ENCODE data around the gene SLC26A6.

SLC26A6 gene

DNA sequence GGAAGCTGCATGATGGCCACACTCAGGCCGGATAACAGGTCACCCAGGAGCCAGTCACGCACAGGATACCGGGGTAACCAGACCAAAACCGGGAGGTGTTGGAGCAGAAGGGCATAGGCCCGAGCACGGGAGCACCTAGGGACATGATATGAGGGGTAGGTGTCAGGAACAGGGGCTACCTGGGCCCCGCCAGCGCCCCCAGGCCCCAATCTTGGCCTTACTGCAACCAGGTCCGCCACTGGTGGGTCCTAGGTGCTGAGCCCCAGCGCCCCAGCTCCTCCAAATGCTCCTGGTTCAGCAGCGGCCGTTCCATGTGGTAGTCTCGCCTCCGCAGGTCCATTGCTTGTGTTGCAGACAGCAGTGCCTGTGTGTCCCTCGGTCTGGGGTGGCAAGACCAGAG lies 2.0 kb downstream of the SLC26A6 start:
- H3K4me3 ChIP-seq (ENCODE audit: low read depth, low read length) = no peak overlapping the region
- no peak overlapping the region for H2AFZ ChIP-seq (ENCODE audit: insufficient read depth, low read length, poor library complexity)
- peaks cover 8% of the 10 kb centered on the region for H3K79me2 ChIP-seq (ENCODE audit: control insufficient read depth, insufficient read depth, low read length, poor library complexity)
- H2BK12ac ChIP-seq (ENCODE audit: low read length) = no peak overlapping the region
- no peak overlapping the region for H3K4me2 ChIP-seq (ENCODE audit: low read length)
- H4K91ac ChIP-seq (ENCODE audit: low read depth, low read length) = no peak overlapping the region
- H3K79me1 ChIP-seq (ENCODE audit: low read length) = peaks cover 9% of the 10 kb centered on the region
- peaks cover 2% of the 10 kb centered on the region for H3K9me3 ChIP-seq (ENCODE audit: insufficient read depth, low read depth, low read length)
- no peak overlapping the region for H3K23ac ChIP-seq (ENCODE audit: low read length)
- no CpG with 5 or more reads among the region's 15 CpGs for WGBS (ENCODE audit: extremely low coverage, insufficient coverage, insufficient read length)
- H3K4me1 ChIP-seq (ENCODE audit: control insufficient read depth in 1 of 2, insufficient read depth in 2 of 2, low read length in 2 of 2) = peaks cover 5 to 17% of the 10 kb centered on the region in 2 experiments
- no peak overlapping the region for H3K14ac ChIP-seq (ENCODE audit: low read length)
- H4K12ac ChIP-seq (ENCODE audit: low read depth, low read length) = no peak overlapping the region
- no peak overlapping the region for H2BK120ac ChIP-seq (ENCODE audit: insufficient read depth, low read length, poor library complexity)
- H2BK5ac ChIP-seq (ENCODE audit: low read depth, low read length, poor library complexity) = no peak overlapping the region
- H3K27me3 ChIP-seq (ENCODE audit: insufficient read depth, low read length) = no peaks in the 10 kb centered on the region
- no peak overlapping the region for H3K18ac ChIP-seq (ENCODE audit: low read length)
- DNase-seq = no peak
- no peak overlapping the region for H4K8ac ChIP-seq (ENCODE audit: low read depth, low read length)
- no peak overlapping the region for H2AK5ac ChIP-seq (ENCODE audit: low read length)
- no peak overlapping the region for H3K4ac ChIP-seq (ENCODE audit: low read depth, low read length)
- H3K36me3 ChIP-seq (ENCODE audit: control insufficient read depth in 1 of 2, insufficient read depth in 2 of 2, low read length in 2 of 2) = peaks cover 47 to 51% of the 10 kb centered on the region in 2 experiments
- H3K9ac ChIP-seq (ENCODE audit: low read length) = no peak overlapping the region
- H3K27ac ChIP-seq (ENCODE audit: low read depth, low read length) = no peak overlapping the region

DNA sequence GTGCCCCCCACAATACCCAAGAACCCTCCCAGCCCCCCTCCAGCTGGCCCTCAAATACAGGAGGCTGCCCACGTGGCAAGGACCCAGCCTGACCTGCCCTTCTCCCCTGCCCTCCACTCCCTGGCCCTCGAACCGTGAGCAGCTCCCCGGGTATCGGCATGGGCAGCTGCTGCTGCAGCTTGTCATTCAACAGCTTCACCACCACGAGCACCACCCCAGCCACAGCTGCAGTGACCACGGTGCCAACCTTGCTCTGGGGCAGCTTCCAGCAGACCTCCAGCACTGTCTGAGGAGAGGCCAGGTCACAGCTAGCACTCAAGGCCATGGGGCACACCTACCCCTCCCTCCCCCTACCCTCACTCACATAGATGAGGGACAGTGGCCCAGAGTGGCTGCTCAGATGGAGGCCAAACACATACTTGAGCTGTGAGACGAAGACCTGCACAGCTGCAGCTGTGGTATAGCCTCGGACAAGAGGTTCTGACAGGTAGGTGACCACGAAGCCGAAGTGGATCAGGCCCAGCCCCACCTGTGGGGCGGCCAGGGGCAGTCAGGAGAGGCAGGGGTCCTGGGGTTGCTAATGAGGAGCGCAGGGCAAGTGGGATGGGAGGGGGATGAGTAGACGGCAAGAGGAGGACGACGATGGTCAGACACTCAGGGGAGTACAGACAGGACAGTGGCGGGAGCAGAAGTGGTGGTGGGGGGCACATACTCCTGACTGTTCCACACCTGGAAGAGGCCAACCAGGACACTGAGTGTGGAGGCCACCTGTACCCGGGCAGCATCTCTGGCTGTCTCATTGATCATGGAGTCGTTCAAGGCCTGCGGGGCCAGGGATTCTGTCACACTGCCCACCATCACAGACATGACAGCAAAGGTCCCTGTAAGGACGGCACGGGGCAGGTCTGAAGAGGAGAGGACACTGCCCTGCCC lies 3.5 kb downstream of the SLC26A6 start:
- DNase-seq = no peak
- Histone ChIP-seq H3K79me1 (ENCODE audit: low read length) (peaks cover 9% of the 10 kb centered on the region), H2AK5ac (ENCODE audit: low read length) (no peak overlapping the region), H3K4me3 (ENCODE audit: low read depth, low read length) (no peak overlapping the region), H2AFZ (ENCODE audit: insufficient read depth, low read length, poor library complexity) (no peak overlapping the region), H3K4ac (ENCODE audit: low read depth, low read length) (no peak overlapping the region), H4K12ac (ENCODE audit: low read depth, low read length) (no peak overlapping the region), H4K91ac (ENCODE audit: low read depth, low read length) (no peak overlapping the region), H3K14ac (ENCODE audit: low read length) (no peak overlapping the region), H3K23ac (ENCODE audit: low read length) (no peak overlapping the region), H2BK12ac (ENCODE audit: low read length) (no peak overlapping the region), H3K79me2 (ENCODE audit: control insufficient read depth, insufficient read depth, low read length, poor library complexity) (peaks cover 8% of the 10 kb centered on the region), H3K9ac (ENCODE audit: low read length) (no peak overlapping the region), H2BK5ac (ENCODE audit: low read depth, low read length, poor library complexity) (no peak overlapping the region), H3K27me3 (ENCODE audit: insufficient read depth, low read length) (no peaks in the 10 kb centered on the region), H3K36me3 (ENCODE audit: control insufficient read depth in 1 of 2, insufficient read depth in 2 of 2, low read length in 2 of 2) (peaks cover 61 to 64% of the 10 kb centered on the region in 2 experiments), H3K18ac (ENCODE audit: low read length) (no peak overlapping the region), H4K8ac (ENCODE audit: low read depth, low read length) (no peak overlapping the region), H2BK120ac (ENCODE audit: insufficient read depth, low read length, poor library complexity) (no peak overlapping the region), H3K4me2 (ENCODE audit: low read length) (no peak overlapping the region), H3K4me1 (ENCODE audit: control insufficient read depth in 1 of 2, insufficient read depth in 2 of 2, low read length in 2 of 2) (peaks cover 5 to 17% of the 10 kb centered on the region in 2 experiments), H3K9me3 (ENCODE audit: insufficient read depth, low read depth, low read length) (peaks cover 2% of the 10 kb centered on the region), H3K27ac (ENCODE audit: low read depth, low read length) (no peak overlapping the region)
- no CpG with 5 or more reads among the region's 22 CpGs for WGBS (ENCODE audit: extremely low coverage, insufficient coverage, insufficient read length)

DNA sequence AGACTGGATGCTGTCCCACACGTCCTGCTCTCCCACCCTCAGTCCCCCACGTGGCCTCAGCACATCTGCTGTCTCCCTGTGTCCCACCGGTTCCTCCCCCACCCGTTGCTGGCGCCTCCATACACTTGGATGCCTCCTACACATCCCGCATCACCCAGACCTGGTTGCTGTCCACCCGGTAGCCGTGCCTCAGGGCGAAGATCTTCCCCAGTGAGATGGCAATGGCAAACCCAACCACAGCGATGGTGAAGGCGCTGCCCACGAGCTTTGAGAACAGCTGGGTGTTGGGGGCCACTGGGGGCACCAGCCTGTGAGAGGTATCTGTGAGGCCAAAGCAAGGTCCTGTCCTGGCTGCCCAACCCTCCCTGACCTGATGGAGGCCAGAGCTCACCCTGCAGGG lies 4.4 kb downstream of the SLC26A6 start:
- peak; percentile 45 to 70 for DNase-seq
- Histone ChIP-seq H3K27ac (ENCODE audit: low read depth, low read length) (no peak overlapping the region), H4K91ac (ENCODE audit: low read depth, low read length) (no peak overlapping the region), H3K9me3 (ENCODE audit: insufficient read depth, low read depth, low read length) (peaks cover 2% of the 10 kb centered on the region), H3K4me3 (ENCODE audit: low read depth, low read length) (no peak overlapping the region), H3K79me2 (ENCODE audit: control insufficient read depth, insufficient read depth, low read length, poor library complexity) (peaks cover 7% of the 10 kb centered on the region), H3K27me3 (ENCODE audit: insufficient read depth, low read length) (no peaks in the 10 kb centered on the region), H3K9ac (ENCODE audit: low read length) (no peak overlapping the region), H4K8ac (ENCODE audit: low read depth, low read length) (no peak overlapping the region), H3K14ac (ENCODE audit: low read length) (no peak overlapping the region), H4K12ac (ENCODE audit: low read depth, low read length) (no peak overlapping the region), H2BK5ac (ENCODE audit: low read depth, low read length, poor library complexity) (no peak overlapping the region), H3K4ac (ENCODE audit: low read depth, low read length) (no peak overlapping the region), H3K4me2 (ENCODE audit: low read length) (no peak overlapping the region), H3K79me1 (ENCODE audit: low read length) (peaks cover 8% of the 10 kb centered on the region), H3K36me3 (ENCODE audit: control insufficient read depth in 1 of 2, insufficient read depth in 2 of 2, low read length in 2 of 2) (peaks cover 70 to 74% of the 10 kb centered on the region in 2 experiments), H2AFZ (ENCODE audit: insufficient read depth, low read length, poor library complexity) (no peak overlapping the region), H3K23ac (ENCODE audit: low read length) (no peak overlapping the region), H2AK5ac (ENCODE audit: low read length) (no peak overlapping the region), H2BK120ac (ENCODE audit: insufficient read depth, low read length, poor library complexity) (no peak overlapping the region), H3K4me1 (ENCODE audit: control insufficient read depth in 1 of 2, insufficient read depth in 2 of 2, low read length in 2 of 2) (peaks cover 0 to 8% of the 10 kb centered on the region in 2 experiments), H2BK12ac (ENCODE audit: low read length) (no peak overlapping the region), H3K18ac (ENCODE audit: low read length) (no peak overlapping the region)
- WGBS (ENCODE audit: extremely low coverage, insufficient coverage, insufficient read length) = no CpG with 5 or more reads among the region's 12 CpGs

DNA sequence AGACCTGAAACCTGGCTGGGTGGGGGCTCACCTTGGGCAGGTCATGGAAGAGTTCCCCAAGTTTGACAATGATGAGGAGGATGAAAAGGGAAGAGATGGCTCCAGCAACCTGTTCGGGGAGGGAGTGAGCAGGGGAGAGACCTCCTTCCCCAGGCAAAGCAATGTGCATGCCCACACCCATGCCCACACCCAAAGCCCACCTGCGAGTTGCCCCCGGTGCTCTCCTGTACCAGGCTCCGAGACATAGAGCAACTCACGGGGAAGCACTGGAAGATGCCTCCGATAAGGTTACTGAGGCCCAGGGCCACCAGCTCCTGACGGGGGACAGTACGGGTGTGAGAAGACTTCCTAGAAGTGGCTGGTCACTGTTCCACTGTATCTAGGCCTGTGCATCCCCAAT lies 4.9 kb downstream of the SLC26A6 start:
- H4K8ac ChIP-seq (ENCODE audit: low read depth, low read length) = no peak overlapping the region
- no CpG with 5 or more reads among the region's 8 CpGs for WGBS (ENCODE audit: extremely low coverage, insufficient coverage, insufficient read length)
- no peak for DNase-seq

More for the DNA sequence above, 4.9 kb downstream of the SLC26A6 start:
- H2BK5ac ChIP-seq (ENCODE audit: low read depth, low read length, poor library complexity) = no peak overlapping the region
- H4K12ac ChIP-seq (ENCODE audit: low read depth, low read length) = no peak overlapping the region
- H3K79me1 ChIP-seq (ENCODE audit: low read length) = peaks cover 5% of the 10 kb centered on the region
- peaks cover 74 to 78% of the 10 kb centered on the region in 2 experiments for H3K36me3 ChIP-seq (ENCODE audit: control insufficient read depth in 1 of 2, insufficient read depth in 2 of 2, low read length in 2 of 2)
- H3K4me1 ChIP-seq (ENCODE audit: control insufficient read depth in 1 of 2, insufficient read depth in 2 of 2, low read length in 2 of 2) = peaks cover 0 to 5% of the 10 kb centered on the region in 2 experiments
- no peak overlapping the region for H2BK12ac ChIP-seq (ENCODE audit: low read length)
- no peaks in the 10 kb centered on the region for H3K27me3 ChIP-seq (ENCODE audit: insufficient read depth, low read length)
- H3K23ac ChIP-seq (ENCODE audit: low read length) = no peak overlapping the region
- no peak overlapping the region for H4K91ac ChIP-seq (ENCODE audit: low read depth, low read length)
- no peak overlapping the region for H3K9ac ChIP-seq (ENCODE audit: low read length)
- peaks cover 2% of the 10 kb centered on the region for H3K9me3 ChIP-seq (ENCODE audit: insufficient read depth, low read depth, low read length)
- H3K4me2 ChIP-seq (ENCODE audit: low read length) = no peak overlapping the region
- no peak overlapping the region for H2AK5ac ChIP-seq (ENCODE audit: low read length)
- no peak overlapping the region for H3K14ac ChIP-seq (ENCODE audit: low read length)
- no peak overlapping the region for H3K4ac ChIP-seq (ENCODE audit: low read depth, low read length)
- H2AFZ ChIP-seq (ENCODE audit: insufficient read depth, low read length, poor library complexity) = no peak overlapping the region
- peaks cover 4% of the 10 kb centered on the region for H3K79me2 ChIP-seq (ENCODE audit: control insufficient read depth, insufficient read depth, low read length, poor library complexity)
- H3K27ac ChIP-seq (ENCODE audit: low read depth, low read length) = no peak overlapping the region
- H3K18ac ChIP-seq (ENCODE audit: low read length) = no peak overlapping the region
- H2BK120ac ChIP-seq (ENCODE audit: insufficient read depth, low read length, poor library complexity) = no peak overlapping the region
- no peak overlapping the region for H3K4me3 ChIP-seq (ENCODE audit: low read depth, low read length)
